ENCODE measurements around the gene MICAL2. TPM values are rescaled to one million over a fixed set of nuclear protein-coding genes. Genes with fewer than 3 reads are reported as not detected.

The MICAL2 gene
- total and polyA plus RNA-seq, 3 donors from 2014 or later: 224 to 461 (median 401) TPM

- Histone ChIP-seq H3K27me3 (no peaks in the 10 kb centered on the region), H3K9me3 (no peaks in the 10 kb centered on the region), H3K27ac (no peak overlapping the region), H3K4me1 (no peaks in the 10 kb centered on the region), H3K4me3 (no peak overlapping the region), H3K36me3 (ENCODE audit: low read depth, missing control alignments) (no peaks in the 10 kb centered on the region)
- intact Hi-C loops (cut with DNase I; ENCODE audit: low total_unique reads): loop anchor here (5.0 kb wide), 1 partner anchor 235 kb away; no protein-coding TSS in a partner anchor
- peak; percentile 96 for DNase-seq
- WGBS, 2 donors: 21 to 33% methylated on average over 10 to 12 of the region's 12 CpGs
- TF ChIP-seq CTCF (IDR thresholded peaks at IDR 0.05) (peak; percentile 99 to 100 (median 100)), POLR2A (IDR thresholded peaks at IDR 0.05) (no peak)
Observed at GRCh38 chr11:12281571-12282478, 171.4 kb downstream of the MICAL2 start.

GRCh38 chr11:12282676-12283075 lies 172.3 kb downstream of the MICAL2 start:
- TF ChIP-seq CTCF (IDR thresholded peaks at IDR 0.05): no peak
- WGBS, 2 donors: 84 to 94% methylated on average over 6 of the region's 6 CpGs
- Histone ChIP-seq H3K27me3 (no peaks in the 10 kb centered on the region), H3K36me3 (ENCODE audit: low read depth, missing control alignments) (no peaks in the 10 kb centered on the region), H3K4me1 (peaks cover 3% of the 10 kb centered on the region), H3K27ac (no peak overlapping the region), H3K9me3 (no peaks in the 10 kb centered on the region), H3K4me3 (no peak overlapping the region)
- DNase-seq: no peak
- intact Hi-C loops (cut with DNase I; ENCODE audit: low total_unique reads): loop anchor here (5.0 kb wide), 1 partner anchor 235 kb away; no protein-coding TSS in a partner anchor

GRCh38 chr11:12284316-12285050 lies 174.1 kb downstream of the MICAL2 start:
- H3K27me3 ChIP-seq: no peaks in the 10 kb centered on the region
- no peaks in the 10 kb centered on the region for H3K36me3 ChIP-seq (ENCODE audit: low read depth, missing control alignments)
- intact Hi-C loops (cut with DNase I; ENCODE audit: low total_unique reads): loop anchor here (5.0 kb wide), 1 partner anchor 237 kb away; no protein-coding TSS in a partner anchor
- H3K27ac ChIP-seq: no peak overlapping the region
- peaks cover 11% of the 10 kb centered on the region for H3K4me1 ChIP-seq
- no peak for TF ChIP-seq CTCF (IDR thresholded peaks at IDR 0.05)
- no peak for TF ChIP-seq POLR2A (IDR thresholded peaks at IDR 0.05)
- DNase-seq: peak; percentile 15
- no peaks in the 10 kb centered on the region for H3K9me3 ChIP-seq
- H3K4me3 ChIP-seq: no peak overlapping the region
- WGBS, 2 donors: 43 to 76% methylated on average over 4 of the region's 4 CpGs

- peaks cover 11% of the 10 kb centered on the region for H3K4me1 ChIP-seq
- intact Hi-C loops (cut with DNase I; ENCODE audit: low total_unique reads): no loop called here
- H3K27ac ChIP-seq: no peak overlapping the region
- H3K9me3 ChIP-seq: no peaks in the 10 kb centered on the region
- no peaks in the 10 kb centered on the region for H3K36me3 ChIP-seq (ENCODE audit: low read depth, missing control alignments)
- no peaks in the 10 kb centered on the region for H3K27me3 ChIP-seq
- peak; percentile 8 for DNase-seq
- TF ChIP-seq POLR2A (IDR thresholded peaks at IDR 0.05): no peak
- no peak for TF ChIP-seq CTCF (IDR thresholded peaks at IDR 0.05)
- 91 to 93% methylated on average over 4 of the region's 4 CpGs for WGBS, 2 donors
- no peak overlapping the region for H3K4me3 ChIP-seq
Observed at GRCh38 chr11:12285106-12285505, 174.7 kb downstream of the MICAL2 start.
